GM23248 (cell line): ENCODE data around the gene APEH. TPM values are rescaled to one million over a fixed set of nuclear protein-coding genes. Genes with fewer than 3 reads are reported as not detected.

Source experiments
- DNase-seq: peaks from one replicate; pipeline ENCODE4 v3.0.0-alpha.2; 2015
- H2AFZ ChIP-seq: fragments of 200-600 bp; sonication (generic); 2 replicates; pipeline ENCODE4 v1.6.1; 2016; ENCODE audit warnings: antibody characterized with exemption
- H3F3A ChIP-seq: fragments of 200-600 bp; sonication (generic); 2 replicates; pipeline ENCODE4 v1.6.1; 2016; ENCODE audit warnings: mild to moderate bottlenecking, antibody characterized with exemption, mixed run types; ENCODE audit not compliant: insufficient read depth
- H3K27ac ChIP-seq: fragments of 200-600 bp; sonication (generic); 2 replicates; pipeline ENCODE4 v1.5.1; 2016; ENCODE audit warnings: mild to moderate bottlenecking
- H3K27me3 ChIP-seq: fragments of 200-600 bp; sonication (generic); replicated peaks from 2 replicates; pipeline ENCODE4 v1.6.1; 2016; ENCODE audit warnings: mild to moderate bottlenecking; ENCODE audit not compliant: insufficient read depth
- H3K36me3 ChIP-seq: fragments of 200-600 bp; sonication (generic); 2 replicates; pipeline ENCODE4 v1.6.1; 2016; ENCODE audit warnings: low read depth, mild to moderate bottlenecking
- H3K4me1 ChIP-seq: fragments of 200-600 bp; sonication (generic); 2 replicates; pipeline ENCODE4 v1.6.1; 2016; ENCODE audit warnings: mild to moderate bottlenecking; ENCODE audit not compliant: insufficient read depth
- H3K4me2 ChIP-seq: fragments of 200-600 bp; sonication (generic); one replicate; pipeline ENCODE4 v1.6.1; 2016; ENCODE audit warnings: mild to moderate bottlenecking; ENCODE audit not compliant: unreplicated experiment
- H3K4me3 ChIP-seq: fragments of 200-600 bp; sonication (generic); 2 replicates; pipeline ENCODE4 v1.5.1; 2016; ENCODE audit warnings: mild to moderate bottlenecking
- H3K79me2 ChIP-seq: fragments of 200-600 bp; sonication (generic); 2 replicates; pipeline ENCODE4 v1.6.1; 2016; ENCODE audit warnings: mild to moderate bottlenecking; ENCODE audit not compliant: insufficient read depth
- H3K9ac ChIP-seq: fragments of 200-600 bp; sonication (generic); 2 replicates; pipeline ENCODE4 v1.6.1; 2016; ENCODE audit warnings: mild to moderate bottlenecking
- H3K9me2 ChIP-seq: fragments of 200-600 bp; sonication (generic); 2 replicates; pipeline ENCODE4 v1.6.1; 2016; ENCODE audit warnings: mixed run types, mild to moderate bottlenecking, moderate library complexity; ENCODE audit not compliant: insufficient read depth
- H3K9me3 ChIP-seq: fragments of 200-600 bp; sonication (generic); one replicate; pipeline ENCODE4 v1.6.1; 2017; ENCODE audit warnings: low read depth
- H4K20me1 ChIP-seq: fragments of 200-600 bp; sonication (generic); 2 replicates; pipeline ENCODE4 v1.6.0; 2016; ENCODE audit not compliant: insufficient read depth
- EZH2 ChIP-seq: fragments of 200-600 bp; sonication (generic); IDR thresholded peaks from 2 replicates; pipeline ENCODE4 v1.6.1; 2018; ENCODE audit warnings: antibody characterized with exemption, mild to moderate bottlenecking; ENCODE audit not compliant: insufficient read depth, poor library complexity, severe bottlenecking
- EZH2phosphoT487 ChIP-seq: fragments of 200-600 bp; sonication (generic); IDR thresholded peaks from 2 replicates; pipeline ENCODE4 v1.6.1; 2018; ENCODE audit warnings: antibody characterized with exemption, moderate library complexity, mild to moderate bottlenecking, low read depth; ENCODE audit not compliant: insufficient read depth
- WGBS, 2 experiments: methylation state at CpG; one replicate each; pipeline ENCODE4 v1.1.6; 2015 to 2017; ENCODE audit warnings: low lambda C conversion rate in 2 of 2, low coverage in 1 of 2; ENCODE audit errors: missing lambda C conversion rate in 2 of 2; 5-methylcytosine and 5-hydroxymethylcytosine counted together
- in situ Hi-C: fragments of 300-500 bp; cut with MboI; formaldehyde crosslinking; loops from 2 replicates; pipeline ENCODE4 v1.15.0; 2020
- polyA plus RNA-seq: library from polyadenylated mRNA; unstranded; fragments of >200 nt; fragmentation: Nextera tagmentation; extraction: Ambion mirVana; gene quantifications from 2 replicates; pipeline ENCODE4 v1.2.1, GENCODE V29; 2016
- total RNA-seq: library from RNA; depleted of rRNA; stranded (reverse); fragments of >200 nt; shearing (Covaris generic); gene quantifications from 2 replicates; pipeline ENCODE4 v1.2.3, GENCODE V29; 2014

The APEH gene
- total and polyA plus RNA-seq, 2 experiments from 2014 or later: 89.1 to 108 TPM

GRCh38 chr3:49646236-49646635, 27.9 kb upstream of the APEH start:
- 0 out of 2 replicates have a peak, but pooled peaks cover 3% of the 10 kb centered on the region for H3K27me3 ChIP-seq
- 71 to 77% methylated on average over 3 of the region's 3 CpGs for WGBS, 2 experiments
- H3K27ac ChIP-seq: no peak overlapping the region
- H3K4me3 ChIP-seq: no peak overlapping the region
- no peaks in the 10 kb centered on the region for H3F3A ChIP-seq
- H3K9me2 ChIP-seq: no peaks in the 10 kb centered on the region
- H3K36me3 ChIP-seq: no peaks in the 10 kb centered on the region
- no peaks in the 10 kb centered on the region for H4K20me1 ChIP-seq
- no peak overlapping the region for H3K9ac ChIP-seq
- TF ChIP-seq EZH2phosphoT487 (no peak), EZH2 (no peak)
- H3K4me1 ChIP-seq: no peaks in the 10 kb centered on the region
- no peaks in the 10 kb centered on the region for H3K9me3 ChIP-seq
- in situ Hi-C loops: no loop called here
- no peak overlapping the region for H3K4me2 ChIP-seq
- DNase-seq: no peak
- H3K79me2 ChIP-seq: no peaks in the 10 kb centered on the region
- H2AFZ ChIP-seq: no peak overlapping the region

GRCh38 chr3:49647741-49648140, 26.4 kb upstream of the APEH start:
- H3K9ac ChIP-seq: no peak overlapping the region
- DNase-seq: no peak
- H3K4me1 ChIP-seq: no peaks in the 10 kb centered on the region
- WGBS, 2 experiments: 38 to 44% methylated on average over 2 of the region's 2 CpGs
- H3K4me3 ChIP-seq: no peak overlapping the region
- H3K79me2 ChIP-seq: no peaks in the 10 kb centered on the region
- no peak overlapping the region for H2AFZ ChIP-seq
- H3K9me2 ChIP-seq: no peaks in the 10 kb centered on the region
- H3K36me3 ChIP-seq: no peaks in the 10 kb centered on the region
- H4K20me1 ChIP-seq: no peaks in the 10 kb centered on the region
- in situ Hi-C loops: no loop called here
- H3K9me3 ChIP-seq: no peaks in the 10 kb centered on the region
- no peak for TF ChIP-seq EZH2phosphoT487
- no peak overlapping the region for H3K27ac ChIP-seq
- no peaks in the 10 kb centered on the region for H3F3A ChIP-seq
- H3K4me2 ChIP-seq: no peak overlapping the region
- H3K27me3 ChIP-seq: 0 out of 2 replicates have a peak, but pooled peaks cover 3% of the 10 kb centered on the region

- H3K9me3 ChIP-seq: no peaks in the 10 kb centered on the region
- H3K9ac ChIP-seq: no peak overlapping the region
- in situ Hi-C loops: no loop called here
- no peak overlapping the region for H2AFZ ChIP-seq
- TF ChIP-seq EZH2: no peak
- no peak for TF ChIP-seq EZH2phosphoT487
- H4K20me1 ChIP-seq: no peaks in the 10 kb centered on the region
- no peak overlapping the region for H3K27ac ChIP-seq
- H3K9me2 ChIP-seq: no peaks in the 10 kb centered on the region
- H3K4me1 ChIP-seq: no peaks in the 10 kb centered on the region
- H3F3A ChIP-seq: no peaks in the 10 kb centered on the region
- no peak for DNase-seq
- H3K36me3 ChIP-seq: no peaks in the 10 kb centered on the region
- 25 to 28% methylated on average over 3 of the region's 3 CpGs for WGBS, 2 experiments
- H3K4me2 ChIP-seq: no peak overlapping the region
- 0 out of 2 replicates have a peak, but pooled peaks cover 3% of the 10 kb centered on the region for H3K27me3 ChIP-seq
- no peak overlapping the region for H3K4me3 ChIP-seq
- H3K79me2 ChIP-seq: no peaks in the 10 kb centered on the region
Measured at GRCh38 chr3:49648354-49649019, 25.7 kb upstream of the APEH start.

- in situ Hi-C loops: no loop called here
- Histone ChIP-seq H3K4me1 (no peaks in the 10 kb centered on the region), H3F3A (no peaks in the 10 kb centered on the region), H3K9ac (no peak overlapping the region), H4K20me1 (no peaks in the 10 kb centered on the region), H3K36me3 (no peaks in the 10 kb centered on the region), H3K9me3 (no peaks in the 10 kb centered on the region), H3K27me3 (0 out of 2 replicates have a peak, but pooled peaks cover 3% of the 10 kb centered on the region), H3K4me2 (no peak overlapping the region), H3K79me2 (no peaks in the 10 kb centered on the region), H3K4me3 (no peak overlapping the region), H3K9me2 (no peaks in the 10 kb centered on the region), H2AFZ (no peak overlapping the region), H3K27ac (no peak overlapping the region)
- 71 to 82% methylated on average over 1 of the region's 1 CpG for WGBS, 2 experiments
- no peak for DNase-seq
- TF ChIP-seq EZH2phosphoT487 (no peak), EZH2 (no peak)
Measured at GRCh38 chr3:49649576-49649975, 24.6 kb upstream of the APEH start.
